Effector CD4-positive, alpha-beta T cell (primary cell): ENCODE measurements around the gene GPR34. TPM values are rescaled to one million over a fixed set of nuclear protein-coding genes. Genes with fewer than 3 reads are reported as not detected.
"Not testable (repeated sequence)": the region's sequence is repeated elsewhere in the genome, so short reads cannot be mapped to it uniquely, and the experiment has no call there.

Source experiments
- DNase-seq: peaks from one replicate; pipeline ENCODE4 v3.0.0-alpha.2; 2020
- total RNA-seq: gene quantifications from one replicate; lab custom pipeline; 2026; lab: John Stamatoyannopoulos, UW

Gene GPR34
- total RNA-seq: not detected

DNA sequence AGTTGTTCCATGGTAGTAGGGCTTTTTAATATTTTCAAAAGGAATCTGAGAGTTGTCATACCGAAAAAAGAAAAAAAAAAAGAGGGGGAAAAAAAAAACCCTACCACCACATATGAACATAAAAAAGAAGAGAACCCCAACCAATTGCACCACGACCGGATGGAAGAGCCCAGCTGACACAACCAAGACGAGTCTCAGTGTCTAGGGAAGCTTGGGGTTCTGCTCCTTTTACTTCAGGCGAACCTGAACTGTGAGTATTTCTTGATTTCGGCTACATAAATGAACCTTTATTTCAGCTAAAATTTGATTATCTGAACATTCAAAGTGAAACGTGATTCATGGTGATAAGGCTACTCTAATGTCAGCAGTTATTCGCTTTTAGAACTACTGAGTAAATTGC, at the start of gene GPR34:
GPR34 (plus strand) TSS at position 139 of the 400 bp plus-strand sequence. CDS start 6,661 bp downstream, outside the sequence.
- no peak for DNase-seq

DNA sequence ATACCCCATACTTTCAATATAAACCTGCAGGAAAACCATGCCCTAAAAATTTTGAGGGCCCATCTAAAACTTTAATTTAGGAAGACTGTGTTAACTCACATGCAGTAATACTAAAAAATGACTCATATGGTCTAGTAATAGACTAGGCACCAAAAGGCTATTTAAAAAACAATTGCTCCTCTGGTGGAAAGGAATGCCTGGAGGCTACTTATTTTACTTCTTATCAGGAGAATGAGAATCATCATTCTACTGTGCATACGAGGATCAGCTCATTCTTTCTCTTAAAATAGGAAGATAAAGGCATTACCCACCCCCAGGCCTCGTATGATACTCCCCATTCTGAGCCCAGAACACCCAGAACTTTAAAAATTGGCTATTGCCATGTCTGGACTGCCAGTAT, 42.6 kb upstream of the GPR34 start:
- not testable (repeated sequence) for DNase-seq

- no peak for DNase-seq
These were observed 35.6 kb upstream of the GPR34 start for GRCh38 chrX:41653125-41653524.

DNA sequence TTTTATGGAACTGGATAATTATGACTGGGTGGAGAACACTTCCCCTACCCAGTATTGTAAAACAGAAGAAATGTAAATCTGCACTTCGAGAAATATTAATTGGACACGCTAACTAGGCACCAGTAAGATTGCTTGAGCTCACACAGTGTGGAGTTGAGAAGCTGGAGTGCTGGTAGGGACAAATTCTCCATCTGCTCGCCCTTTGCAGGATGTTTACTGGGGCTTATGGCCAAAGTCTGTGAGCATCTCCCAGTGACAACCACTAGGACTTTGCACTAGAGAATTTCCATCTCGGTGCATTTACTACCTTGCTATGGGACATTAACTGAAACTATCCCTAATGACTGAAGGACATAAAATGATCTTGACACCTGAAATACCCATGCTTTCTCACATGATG, 33.7 kb upstream of the GPR34 start:
- no peak for DNase-seq

GRCh38 chrX:41655631-41656030, 33.1 kb upstream of the GPR34 start:
- no peak for DNase-seq

DNA sequence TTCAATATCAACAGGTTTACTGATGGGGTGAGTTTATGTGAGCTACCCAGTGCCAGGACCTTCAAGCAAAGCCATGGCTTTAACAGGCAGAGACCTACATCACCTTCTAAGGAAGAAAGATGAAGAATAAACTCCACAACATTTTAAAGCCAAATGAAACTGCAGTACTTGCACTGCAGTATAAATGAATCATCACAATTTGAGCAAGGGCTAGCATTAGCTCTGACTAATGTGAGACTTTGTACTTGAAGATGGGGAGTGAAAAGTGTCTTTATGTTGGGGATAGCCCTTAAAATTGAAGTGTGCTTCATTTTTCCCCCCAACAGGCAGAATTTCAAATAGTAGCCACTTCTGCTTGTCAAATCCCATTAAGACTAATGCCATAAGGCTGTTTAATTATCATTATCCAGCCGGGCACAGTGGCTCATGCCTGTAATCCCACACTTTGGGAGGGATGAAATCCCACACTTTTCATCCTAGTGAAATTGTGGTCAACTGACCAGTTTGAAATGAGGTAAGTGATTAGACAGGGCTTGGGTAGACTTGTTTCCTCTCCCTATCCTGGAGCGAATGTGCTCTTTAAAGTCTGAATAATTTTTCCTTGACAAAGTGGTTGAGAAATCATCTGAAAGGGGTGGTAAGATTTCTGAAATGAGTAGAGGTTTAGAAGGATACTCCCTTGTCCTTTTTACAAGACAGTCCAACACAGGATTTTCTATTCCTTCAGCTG, 27.2 kb upstream of the GPR34 start:
- no peak for DNase-seq

GRCh38 chrX:41664375-41664901, 24.3 kb upstream of the GPR34 start:
- DNase-seq: no peak

DNA sequence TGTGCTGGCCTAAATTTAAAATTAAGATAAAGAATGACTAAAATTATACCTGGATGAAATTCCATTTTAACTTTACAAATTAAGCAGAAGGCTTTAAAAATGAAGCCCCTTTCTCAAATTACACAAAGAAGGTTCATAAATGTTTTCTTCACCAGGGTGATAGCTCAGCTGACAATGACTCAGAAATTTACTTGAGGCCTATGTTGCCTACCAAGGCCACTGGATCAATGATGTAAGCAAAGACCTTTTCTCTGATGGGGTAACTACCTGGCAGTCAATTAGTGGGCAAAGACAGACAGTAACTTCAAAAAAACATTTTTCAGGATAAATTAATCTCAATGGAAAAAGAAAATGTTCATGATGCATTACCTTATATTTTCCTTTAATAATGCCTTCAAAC, 23.9 kb upstream of the GPR34 start:
- DNase-seq: no peak

- DNase-seq: no peak
These were observed 23.1 kb upstream of the GPR34 start for GRCh38 chrX:41665686-41666085.

GRCh38 chrX:41666251-41666650, 22.5 kb upstream of the GPR34 start:
- DNase-seq: no peak

GRCh38 chrX:41667631-41668030, 21.1 kb upstream of the GPR34 start:
- no peak for DNase-seq

- no peak for DNase-seq
These were observed 18.7 kb upstream of the GPR34 start for GRCh38 chrX:41670112-41670511.

DNA sequence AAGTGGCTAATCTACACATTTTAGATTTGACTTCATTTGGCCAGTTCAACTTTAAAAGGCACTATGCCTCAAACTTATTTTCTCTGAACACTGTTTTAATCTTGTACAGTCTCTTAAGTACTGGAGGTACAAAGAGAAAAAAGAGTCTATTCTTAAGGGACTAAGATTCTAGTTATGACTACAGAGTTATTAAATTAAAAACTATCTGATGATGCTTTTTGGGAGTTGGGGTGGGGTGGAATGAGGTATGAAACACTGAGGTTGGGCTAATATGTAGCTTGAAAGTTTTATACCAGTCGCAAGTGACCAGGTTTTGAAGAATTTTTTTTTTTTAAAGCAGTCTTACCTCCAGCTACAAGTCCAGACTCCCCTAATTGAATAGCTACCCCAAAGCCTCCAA, 17.7 kb upstream of the GPR34 start:
- no peak for DNase-seq

DNA sequence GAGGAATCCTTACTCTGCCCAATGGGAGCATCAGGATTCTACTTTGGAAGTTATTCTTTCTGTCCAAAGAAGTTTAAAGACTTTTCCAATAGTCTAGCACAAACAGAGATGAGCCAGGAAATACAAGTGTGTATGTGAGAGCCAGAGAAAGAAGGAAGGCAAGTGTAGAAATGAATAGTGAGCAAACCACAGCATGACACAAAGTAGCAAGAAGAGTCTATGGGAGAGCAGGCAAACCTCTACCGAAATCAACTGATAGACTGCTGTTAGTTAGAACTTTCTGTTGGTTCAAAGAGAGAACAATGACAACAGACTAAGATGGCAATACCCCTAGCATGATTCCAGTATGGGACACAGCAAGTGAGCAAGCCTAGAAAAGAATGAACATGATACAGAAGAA, 16.1 kb upstream of the GPR34 start:
- DNase-seq: no peak

- DNase-seq: not testable (repeated sequence)
These were observed 12.4 kb upstream of the GPR34 start for GRCh38 chrX:41676361-41676760.

- DNase-seq: no peak
These were observed 11.4 kb upstream of the GPR34 start for GRCh38 chrX:41677183-41678060.

DNA sequence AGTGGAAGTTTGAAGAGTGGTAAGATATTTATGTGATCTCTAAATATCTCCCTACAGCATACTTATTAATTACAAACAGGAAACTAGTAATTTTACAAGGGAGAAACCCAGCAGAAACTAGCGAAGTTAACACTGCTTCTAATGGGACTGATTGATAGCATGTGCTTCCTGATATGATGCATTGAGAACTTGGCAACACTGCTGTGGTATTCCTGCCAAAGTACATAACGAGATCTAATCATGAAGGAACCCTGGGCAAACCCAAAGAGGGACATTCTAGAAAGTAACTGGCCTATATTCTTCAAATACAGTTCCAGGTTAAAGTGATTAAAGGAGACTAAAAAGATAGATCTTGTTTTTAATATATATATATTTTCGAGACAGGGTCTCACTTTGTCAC, 4.6 kb upstream of the GPR34 start:
- no peak for DNase-seq

DNA sequence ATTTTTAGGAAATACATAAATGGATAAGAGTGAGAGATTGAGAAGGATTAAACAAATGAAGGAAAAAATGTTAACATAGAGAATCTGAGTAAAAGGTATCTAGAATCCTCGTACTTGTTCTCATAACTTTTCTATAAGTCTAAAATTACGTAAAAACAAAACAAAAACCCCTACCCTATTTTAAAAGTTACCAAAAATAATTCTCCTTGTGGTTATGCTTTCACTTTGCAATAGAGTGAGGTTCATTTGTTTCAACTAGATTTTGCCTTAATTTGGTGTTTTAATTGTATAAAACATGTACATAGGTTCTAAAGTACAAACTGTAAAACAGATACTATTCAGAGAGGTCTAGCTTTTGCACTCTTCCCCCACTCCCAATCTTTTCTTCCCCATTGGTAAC, 3.8 kb upstream of the GPR34 start:
- no peak for DNase-seq

DNA sequence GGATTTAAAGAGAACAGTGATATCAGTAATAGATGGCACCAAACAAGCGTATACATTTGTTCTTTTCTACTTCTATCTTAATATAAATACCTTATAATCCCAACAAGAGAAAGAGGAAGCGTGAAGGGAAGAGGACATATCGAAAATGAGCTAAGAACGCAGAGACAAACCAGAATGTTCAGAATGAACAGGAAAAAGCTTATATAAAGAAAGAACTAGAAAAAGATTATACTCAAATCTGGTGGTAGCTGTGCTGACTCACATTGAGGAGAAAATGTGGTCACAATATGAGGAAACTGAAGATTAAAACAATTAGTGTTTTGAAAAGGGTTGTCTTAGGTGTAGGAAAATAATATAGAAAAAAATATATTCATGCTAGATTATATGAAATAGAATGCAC, 2.0 kb upstream of the GPR34 start:
- DNase-seq: no peak

GRCh38 chrX:41688156-41688555, 617 bp upstream of the GPR34 start:
- no peak for DNase-seq

DNA sequence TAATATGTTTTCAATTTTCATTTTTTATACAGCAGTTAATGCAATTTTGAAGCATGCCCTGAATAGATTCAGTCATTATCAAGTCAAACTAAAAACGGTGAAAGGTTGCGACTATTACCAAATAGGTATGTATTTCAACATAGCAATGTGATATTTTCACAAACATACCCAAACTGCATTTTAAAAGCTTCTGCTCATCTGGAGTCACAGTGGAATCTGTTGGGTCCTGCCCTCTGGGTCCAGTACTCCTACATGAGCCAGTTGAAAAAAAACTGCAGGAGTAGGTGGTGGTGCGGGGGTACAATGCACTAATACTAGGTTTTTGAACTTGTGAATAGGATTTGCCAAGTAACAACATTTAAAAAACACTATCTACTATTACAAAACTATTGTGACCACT, 938 bp downstream of the GPR34 start:
- no peak for DNase-seq

DNA sequence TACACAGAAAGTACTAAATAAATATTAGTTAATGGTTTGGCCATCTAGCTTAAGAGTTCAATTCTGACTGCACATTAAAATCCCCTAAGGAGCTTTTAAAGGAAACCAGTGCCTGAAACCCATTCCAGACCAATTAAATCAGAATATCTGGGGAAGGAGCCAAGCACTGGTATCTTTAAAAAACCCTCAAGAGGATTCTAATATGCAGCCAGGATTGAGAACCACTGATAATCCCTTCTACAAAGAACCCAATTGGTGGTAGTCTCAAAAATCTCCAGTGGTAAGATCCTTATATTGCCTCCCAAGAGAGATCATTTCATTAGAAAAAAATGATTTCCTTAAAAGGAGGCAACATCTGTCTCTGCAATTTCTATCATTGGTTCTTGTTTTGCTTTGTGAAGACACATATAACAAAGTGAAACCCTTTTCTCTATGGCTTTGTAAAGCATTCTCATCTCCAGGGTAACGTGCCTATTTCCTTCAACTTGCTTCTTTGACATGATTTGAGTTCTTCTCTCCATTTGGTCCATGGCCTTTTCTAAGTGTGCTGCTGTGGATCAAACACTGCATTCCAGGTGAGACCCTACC, 3.5 kb downstream of the GPR34 start:
- no peak for DNase-seq

GRCh38 chrX:41693024-41693423, 4.3 kb downstream of the GPR34 start:
- DNase-seq: no peak

GRCh38 chrX:41695426-41695825, 6.7 kb downstream of the GPR34 start:
- no peak for DNase-seq
